Fibroblast of skin of left biceps (primary cell): ENCODE results near the gene HACE1.
"Not testable (repeated sequence)": the region's sequence is repeated elsewhere in the genome, so short reads cannot be mapped to it uniquely, and the experiment has no call there.

Experiments used
- DNase-seq, 2 experiments: peaks; one replicate each; pipeline ENCODE4 v3.0.0-alpha.2; 2013; ENCODE audit warnings: low read depth in 2 of 2

The HACE1 gene

GRCh38 chr6:104859225-104860146 lies at the start of gene HACE1:
Gene HACE1, minus strand, starts transcription at chr6:104859919. Its CDS starts 277 bp downstream, at chr6:104859642.
- peak; percentile 67 to 73 for DNase-seq

- DNase-seq: no peak
Measured at GRCh38 chr6:104908888-104909525, 49.3 kb upstream of the HACE1 start.

- no peak for DNase-seq
Measured at GRCh38 chr6:104908031-104908887, 48.5 kb upstream of the HACE1 start.

- DNase-seq: not testable (repeated sequence)
Measured at GRCh38 chr6:104898893-104899292, 39.2 kb upstream of the HACE1 start.

GRCh38 chr6:104896914-104897313 lies 37.2 kb upstream of the HACE1 start:
- no peak for DNase-seq

- no peak for DNase-seq
Measured at GRCh38 chr6:104888066-104888465, 28.3 kb upstream of the HACE1 start.

GRCh38 chr6:104887350-104887749 lies 27.6 kb upstream of the HACE1 start:
- DNase-seq: peak; percentile 9 to 13

GRCh38 chr6:104885518-104886043 lies 25.9 kb upstream of the HACE1 start:
- no peak for DNase-seq

- no peak for DNase-seq
Measured at GRCh38 chr6:104884867-104885517, 25.3 kb upstream of the HACE1 start.

GRCh38 chr6:104881964-104882668 lies 22.4 kb upstream of the HACE1 start:
- DNase-seq: no peak

- peak in 1 of 2 experiments; percentile 7 for DNase-seq
Measured at GRCh38 chr6:104862456-104862855, 2.7 kb upstream of the HACE1 start.

GRCh38 chr6:104860221-104860620 lies 502 bp upstream of the HACE1 start:
- DNase-seq: no peak

GRCh38 chr6:104858642-104859041 lies 1.1 kb downstream of the HACE1 start:
- no peak for DNase-seq

- peak in 1 of 2 experiments; percentile 3 for DNase-seq
Measured at GRCh38 chr6:104855507-104855906, 4.2 kb downstream of the HACE1 start.

- DNase-seq: not testable (repeated sequence)
Measured at GRCh38 chr6:104847721-104848120, 12.0 kb downstream of the HACE1 start.

GRCh38 chr6:104843229-104843628 lies 16.5 kb downstream of the HACE1 start:
- no peak for DNase-seq

- no peak for DNase-seq
Measured at GRCh38 chr6:104837158-104837557, 22.6 kb downstream of the HACE1 start.

GRCh38 chr6:104836479-104837020 lies 23.2 kb downstream of the HACE1 start:
- not testable (repeated sequence) for DNase-seq

GRCh38 chr6:104835782-104836181 lies 23.9 kb downstream of the HACE1 start:
- DNase-seq: no peak
